DOHH2 (cell line): ENCODE measurements around the gene GNG14.
A peak's percentile ranks its signal among the peaks of the same experiment; 100 is the strongest.

Experiments
- H3F3A ChIP-seq: fragments of 200-600 bp; sonication (generic), shearing (Covaris generic); 2 replicates; pipeline ENCODE4 v1.6.0; 2016; ENCODE audit warnings: antibody characterized with exemption, mild to moderate bottlenecking; ENCODE audit not compliant: control insufficient read depth, insufficient read depth
- H3K27ac ChIP-seq: fragments of 200-600 bp; sonication (generic); 2 replicates; pipeline ENCODE4 v1.5.1; 2014; ENCODE audit warnings: low read depth, mild to moderate bottlenecking, low read length, moderate library complexity
- H3K27me3 ChIP-seq: fragments of 200-600 bp; sonication (generic); 2 replicates; pipeline ENCODE4 v1.6.1; 2014; ENCODE audit warnings: mild to moderate bottlenecking, low read length, mixed read lengths; ENCODE audit not compliant: control insufficient read depth
- H3K36me3 ChIP-seq: fragments of 200-600 bp; sonication (generic); 2 replicates; pipeline ENCODE4 v1.6.1; 2014; ENCODE audit warnings: mild to moderate bottlenecking, low read length, moderate library complexity, mixed read lengths; ENCODE audit not compliant: control insufficient read depth
- H3K4me1 ChIP-seq: fragments of 200-600 bp; sonication (generic); 2 replicates; pipeline ENCODE4 v1.6.1; 2014; ENCODE audit warnings: mild to moderate bottlenecking, low read length, mixed read lengths; ENCODE audit not compliant: control insufficient read depth
- H3K4me2 ChIP-seq: fragments of 200-600 bp; sonication (generic); 2 replicates; pipeline ENCODE4 v1.6.0; 2014; ENCODE audit warnings: mild to moderate bottlenecking, low read length, moderate library complexity
- H3K4me3 ChIP-seq: fragments of 200-600 bp; sonication (generic); 2 replicates; pipeline ENCODE4 v1.5.1; 2014; ENCODE audit warnings: mild to moderate bottlenecking, low read length, mixed read lengths
- H3K79me2 ChIP-seq: fragments of 200-600 bp; sonication (generic); 2 replicates; pipeline ENCODE4 v1.6.1; 2014; ENCODE audit warnings: mild to moderate bottlenecking, low read length, mixed read lengths; ENCODE audit not compliant: control insufficient read depth
- H3K9me2 ChIP-seq: fragments of 200-600 bp; sonication (generic); replicated peaks from 2 replicates; pipeline ENCODE4 v1.6.1; 2014; ENCODE audit warnings: mild to moderate bottlenecking, low read length, mixed read lengths; ENCODE audit not compliant: control insufficient read depth
- H3K9me3 ChIP-seq: fragments of 200-600 bp; sonication (generic); 2 replicates; pipeline ENCODE4 v1.6.1; 2014; ENCODE audit warnings: antibody characterized with exemption, low read length, mixed read lengths; ENCODE audit not compliant: control insufficient read depth, insufficient read depth
- H4K20me1 ChIP-seq: fragments of 200-600 bp; sonication (generic); 2 replicates; pipeline ENCODE4 v1.6.0; 2014; ENCODE audit warnings: low read depth, mild to moderate bottlenecking, antibody characterized with exemption, low read length, moderate library complexity; ENCODE audit not compliant: control insufficient read depth, insufficient read depth
- CTCF ChIP-seq: fragments of 200-600 bp; sonication (generic); IDR thresholded peaks from one replicate; pipeline ENCODE4 v1.5.1; 2014; ENCODE audit warnings: antibody characterized with exemption, mild to moderate bottlenecking, low read depth, low read length; ENCODE audit not compliant: poor library complexity, severe bottlenecking
- EZH2phosphoT487 ChIP-seq: fragments of 200-600 bp; sonication (generic); IDR thresholded peaks from 2 replicates; pipeline ENCODE4 v1.6.1; 2017; ENCODE audit warnings: borderline replicate concordance, mild to moderate bottlenecking, antibody characterized with exemption, low read length, moderate library complexity, mixed read lengths

The GNG14 gene

GRCh38 chr19:12733369-12734214 lies 45.8 kb downstream of the GNG14 start:
- Histone ChIP-seq H3K27ac (peak overlapping the region; percentile 75), H4K20me1 (peaks cover 21% of the 10 kb centered on the region), H3K36me3 (peaks cover 59% of the 10 kb centered on the region), H3K9me2 (no peaks in the 10 kb centered on the region), H3K4me1 (peaks cover 63% of the 10 kb centered on the region), H3K79me2 (peaks cover 75% of the 10 kb centered on the region), H3F3A (peaks cover 13% of the 10 kb centered on the region), H3K4me2 (peak overlapping the region; percentile 78), H3K9me3 (no peaks in the 10 kb centered on the region), H3K27me3 (no peaks in the 10 kb centered on the region), H3K4me3 (peak overlapping the region; percentile 85)
- no peak for TF ChIP-seq EZH2phosphoT487
- peak; percentile 85 for TF ChIP-seq CTCF

GRCh38 chr19:12736995-12737834 lies 49.4 kb downstream of the GNG14 start, which contains the start of gene GET3:
Gene GET3, plus strand, starts transcription at chr19:12737497. Its CDS starts 9 bp downstream, at chr19:12737506.
- TF ChIP-seq CTCF: no peak
- no peak for TF ChIP-seq EZH2phosphoT487
- peaks cover 4% of the 10 kb centered on the region for H3F3A ChIP-seq
- H3K4me3 ChIP-seq: peak within 1 kb of the TSS; percentile 86
- peaks cover 43% of the 10 kb centered on the region for H3K79me2 ChIP-seq
- H3K4me1 ChIP-seq: peaks cover 33% of the 10 kb centered on the region
- H3K4me2 ChIP-seq: peak within 1 kb of the TSS; percentile 77
- H3K36me3 ChIP-seq: peaks cover 28% of the 10 kb centered on the region
- peaks cover 14% of the 10 kb centered on the region for H4K20me1 ChIP-seq
- no peaks in the 10 kb centered on the region for H3K27me3 ChIP-seq
- H3K27ac ChIP-seq: peak within 1 kb of the TSS; percentile 57
- no peaks in the 10 kb centered on the region for H3K9me2 ChIP-seq
- H3K9me3 ChIP-seq: no peaks in the 10 kb centered on the region

GRCh38 chr19:12737835-12738351 lies 50.1 kb downstream of the GNG14 start:
- Histone ChIP-seq H4K20me1 (peaks cover 10% of the 10 kb centered on the region), H3K36me3 (peaks cover 21% of the 10 kb centered on the region), H3K9me2 (no peaks in the 10 kb centered on the region), H3K4me3 (peak overlapping the region; percentile 86), H3K4me2 (peak overlapping the region; percentile 77), H3K27me3 (no peaks in the 10 kb centered on the region), H3K27ac (no peak overlapping the region), H3K4me1 (peaks cover 26% of the 10 kb centered on the region), H3F3A (peaks cover 4% of the 10 kb centered on the region), H3K9me3 (no peaks in the 10 kb centered on the region), H3K79me2 (peaks cover 36% of the 10 kb centered on the region)
- TF ChIP-seq EZH2phosphoT487 (no peak), CTCF (no peak)
